ENCODE results near the gene APOD.
"Not testable (repeated sequence)": the region's sequence is repeated elsewhere in the genome, so short reads cannot be mapped to it uniquely, and the experiment has no call there.

The APOD gene

DNA sequence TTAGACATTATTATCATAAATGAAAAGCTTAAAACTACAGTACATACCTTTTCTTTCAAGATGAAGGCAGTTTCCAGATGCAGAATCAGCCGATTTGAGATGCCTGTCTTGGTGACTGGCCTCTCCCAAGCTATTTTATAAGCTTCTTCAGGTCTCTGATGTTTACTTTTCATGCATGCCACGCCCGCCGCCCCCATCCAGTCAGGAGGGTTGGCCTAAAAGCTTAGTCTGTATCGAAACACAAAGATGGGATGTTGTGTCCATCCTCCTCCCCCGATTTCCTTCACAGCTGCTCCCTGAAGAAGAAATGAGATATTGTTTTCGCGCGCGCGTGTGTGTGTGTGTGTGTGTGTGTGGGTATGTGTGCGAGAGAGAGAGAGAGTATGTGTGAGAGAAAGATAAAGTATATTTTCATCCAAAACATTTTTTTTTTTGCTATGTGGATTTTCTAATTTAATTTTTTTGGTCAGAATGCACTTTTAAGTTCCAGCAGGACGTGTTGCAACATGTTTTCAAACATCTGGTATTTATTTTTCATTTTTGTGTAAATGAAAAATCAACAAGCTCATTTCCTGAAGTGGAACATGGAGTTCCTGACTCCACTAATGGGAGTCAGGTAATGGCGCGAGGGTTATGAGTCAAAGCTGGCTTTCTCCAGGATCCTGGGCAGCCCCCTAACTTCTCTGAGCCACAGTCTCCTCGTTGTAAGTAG lies at the start of gene APOD:
TSS of gene APOD (minus strand) at position 110 of the 712 bp plus-strand sequence. CDS start 4,479 bp downstream, outside the sequence.
- DNase-seq = no peak

DNA sequence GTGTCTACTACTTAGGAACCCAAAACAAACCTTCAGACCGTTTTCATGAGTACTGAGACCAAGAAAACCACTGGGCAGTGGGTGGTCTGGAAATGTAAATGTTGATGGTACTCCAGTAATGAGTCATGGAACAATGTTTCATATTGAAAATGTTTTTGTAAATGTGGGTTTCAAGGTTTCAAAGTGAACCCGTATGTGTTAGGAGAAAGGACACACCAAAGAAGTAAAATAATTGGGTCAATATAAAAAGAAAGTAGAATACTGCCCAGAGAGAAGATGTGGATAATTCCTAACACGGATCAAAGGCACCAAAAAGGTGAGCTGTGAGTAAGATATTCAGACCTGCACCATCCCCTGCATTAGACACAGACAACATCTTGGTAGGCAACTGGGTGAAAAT lies 49.6 kb upstream of the APOD start:
- not testable (repeated sequence) for DNase-seq

DNA sequence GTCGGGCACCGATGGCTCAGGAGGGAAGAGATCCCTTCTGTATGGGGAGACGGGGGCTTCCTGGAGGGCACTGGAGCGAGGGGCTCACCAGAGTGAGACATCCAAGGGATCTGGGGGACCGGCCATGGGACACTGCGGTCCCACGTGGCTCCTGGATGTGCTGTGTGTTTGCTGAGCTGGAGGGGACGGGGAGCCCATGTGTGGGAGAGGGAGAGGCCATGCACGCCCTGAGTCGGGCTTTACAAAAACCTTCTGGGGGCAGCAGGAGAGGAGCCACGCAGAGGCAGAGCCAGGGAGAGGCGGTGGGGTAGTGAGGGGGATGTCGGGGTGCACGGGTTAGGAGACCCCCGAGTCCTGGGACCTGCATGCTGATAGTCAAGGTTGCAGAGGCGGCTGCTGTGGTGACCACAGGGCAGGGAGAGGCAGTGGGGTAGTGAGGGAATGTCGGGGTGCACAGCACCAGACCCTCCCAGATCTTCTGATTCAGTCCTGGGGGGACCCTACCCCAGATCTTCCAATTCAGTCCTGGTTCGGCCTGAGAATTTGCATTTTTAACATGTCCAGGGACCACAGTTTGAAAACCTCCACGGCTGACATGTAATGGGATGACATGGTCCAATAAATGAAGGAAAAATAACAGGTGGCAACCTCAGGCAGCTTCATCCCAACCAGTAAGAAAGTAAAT lies 48.9 kb upstream of the APOD start:
- not testable (repeated sequence) for DNase-seq

DNA sequence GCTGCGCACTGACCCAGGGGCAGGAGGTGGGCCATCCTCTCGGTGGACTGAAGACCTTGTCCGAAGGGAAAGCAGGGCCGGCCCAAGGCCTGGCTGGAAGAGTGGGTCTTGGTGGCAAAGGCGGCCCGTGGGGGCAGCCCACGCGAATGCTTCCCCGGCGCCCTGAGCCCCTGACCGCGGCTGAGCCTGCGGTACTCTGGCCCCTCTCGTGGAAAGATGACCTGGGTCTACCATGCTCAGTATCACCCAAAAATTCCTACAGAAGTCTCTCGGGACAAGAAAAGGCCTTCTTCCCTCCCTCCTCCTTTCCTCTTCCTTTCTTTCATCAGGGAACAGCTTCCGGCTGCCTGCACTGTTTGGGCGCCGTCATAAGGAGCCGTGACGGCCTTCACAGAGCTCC lies 48.3 kb upstream of the APOD start:
- not testable (repeated sequence) for DNase-seq

DNA sequence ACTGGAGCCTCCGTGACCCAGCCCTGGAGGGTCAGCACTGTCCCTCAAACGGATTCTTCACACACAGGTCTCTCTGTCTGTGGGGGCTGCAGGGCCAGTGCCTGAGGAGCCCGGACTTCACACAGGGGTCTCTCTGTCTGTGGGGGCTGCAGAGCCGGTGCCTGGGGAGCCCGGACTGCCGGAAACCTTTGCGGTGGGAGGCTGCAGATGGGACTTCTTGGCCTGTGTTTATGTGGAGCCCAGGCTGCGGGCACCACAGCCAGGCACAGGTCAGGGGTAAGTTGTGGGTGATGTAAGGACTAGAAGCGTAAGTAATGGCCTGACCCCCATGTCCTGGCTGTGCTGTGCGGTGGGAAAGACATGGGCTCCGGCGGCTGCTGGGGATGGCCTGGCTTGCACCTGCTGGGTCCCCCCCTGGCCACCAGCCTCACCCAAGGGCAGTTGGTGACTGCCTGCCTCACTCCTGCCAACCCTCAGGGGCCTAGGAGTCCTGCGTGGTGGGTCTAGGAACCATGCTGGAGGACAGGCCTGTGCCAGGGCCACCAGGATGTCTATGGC lies 47.3 kb upstream of the APOD start:
- DNase-seq = not testable (repeated sequence)

DNA sequence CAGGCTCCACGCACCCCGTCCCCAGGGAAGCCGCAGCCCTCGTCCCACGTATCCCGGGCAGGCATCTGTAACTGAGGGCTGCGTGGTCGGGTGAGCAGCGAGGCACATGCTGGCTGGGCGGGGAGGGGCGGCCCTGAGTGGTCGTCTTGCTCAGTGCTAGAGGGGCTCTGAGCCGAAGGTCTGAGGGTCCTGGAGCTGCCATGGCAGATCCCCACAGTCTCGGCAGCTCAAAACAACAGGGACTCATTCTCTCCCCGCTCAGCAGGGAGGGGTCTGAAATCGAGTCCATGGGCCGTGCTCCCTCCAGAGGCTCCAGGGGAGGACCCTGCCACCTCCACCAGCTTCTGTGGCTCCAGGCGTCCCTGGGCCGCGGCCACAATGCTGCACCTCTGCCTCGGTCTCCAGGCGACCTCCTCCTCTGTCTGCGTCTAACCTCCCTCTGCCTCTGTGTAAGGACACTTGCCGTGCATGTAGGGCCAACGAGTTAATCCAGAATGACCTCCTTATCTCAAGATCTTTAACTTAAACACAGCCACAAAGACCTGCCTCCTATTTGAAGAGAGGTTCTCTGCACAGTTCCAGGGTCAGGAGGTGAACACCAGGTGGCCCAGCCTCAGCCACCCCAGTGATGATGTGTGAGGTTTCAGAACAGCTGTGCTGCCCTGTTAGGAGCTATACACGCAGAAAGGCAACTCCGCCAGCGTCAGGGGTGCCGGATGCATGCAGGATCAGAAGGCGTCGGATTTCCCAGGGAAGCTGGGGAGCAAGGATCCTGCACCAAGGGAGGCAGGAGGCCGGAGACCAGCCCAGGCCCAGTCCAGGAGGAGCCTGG lies 46.6 kb upstream of the APOD start:
- DNase-seq = not testable (repeated sequence)

DNA sequence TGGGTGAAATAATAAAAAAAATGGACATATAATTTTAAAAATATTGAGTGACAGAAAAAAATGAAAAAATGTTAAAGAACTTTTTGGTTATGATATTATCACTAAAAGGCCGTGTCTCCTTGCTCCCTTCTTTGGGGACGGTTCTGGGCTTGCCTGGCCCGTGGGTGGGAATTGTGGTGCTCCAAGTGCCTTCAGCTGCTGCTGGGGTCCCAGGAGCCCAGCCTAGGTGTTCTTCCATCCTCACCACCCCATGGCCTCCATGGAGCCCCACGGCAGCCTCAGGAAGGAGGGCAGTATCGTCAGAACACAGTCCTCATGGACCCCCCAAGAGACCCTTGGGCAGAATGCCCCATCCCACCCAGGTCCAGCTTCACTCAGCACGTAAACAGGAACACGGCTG lies 45.9 kb upstream of the APOD start:
- DNase-seq = not testable (repeated sequence)

DNA sequence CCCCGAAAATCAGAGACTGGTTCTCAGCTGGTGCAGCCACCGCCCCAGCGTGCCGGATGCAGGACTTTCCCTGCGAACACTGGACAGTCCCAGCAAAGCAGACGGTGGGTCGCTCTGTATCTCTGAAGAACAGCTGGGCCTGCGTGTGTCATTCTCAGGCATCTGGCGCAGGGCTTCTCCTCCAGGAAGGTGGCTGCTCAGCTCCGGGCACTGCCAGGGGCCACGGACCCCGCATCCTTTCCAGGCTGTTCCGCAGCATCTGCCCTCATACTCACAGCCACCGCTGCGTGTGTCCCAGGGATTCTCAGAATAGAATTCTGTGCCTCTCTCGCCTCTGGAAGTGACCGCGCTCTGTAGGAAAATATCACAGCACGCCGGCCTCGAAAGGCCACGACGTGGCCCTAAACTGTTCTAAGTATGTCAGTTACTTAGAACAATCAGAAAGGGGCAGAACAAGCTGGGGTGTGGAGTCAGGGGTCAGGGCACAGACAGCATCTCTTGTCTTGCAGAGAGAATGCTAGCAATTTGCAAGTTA lies 44.7 kb upstream of the APOD start:
- DNase-seq = not testable (repeated sequence)

DNA sequence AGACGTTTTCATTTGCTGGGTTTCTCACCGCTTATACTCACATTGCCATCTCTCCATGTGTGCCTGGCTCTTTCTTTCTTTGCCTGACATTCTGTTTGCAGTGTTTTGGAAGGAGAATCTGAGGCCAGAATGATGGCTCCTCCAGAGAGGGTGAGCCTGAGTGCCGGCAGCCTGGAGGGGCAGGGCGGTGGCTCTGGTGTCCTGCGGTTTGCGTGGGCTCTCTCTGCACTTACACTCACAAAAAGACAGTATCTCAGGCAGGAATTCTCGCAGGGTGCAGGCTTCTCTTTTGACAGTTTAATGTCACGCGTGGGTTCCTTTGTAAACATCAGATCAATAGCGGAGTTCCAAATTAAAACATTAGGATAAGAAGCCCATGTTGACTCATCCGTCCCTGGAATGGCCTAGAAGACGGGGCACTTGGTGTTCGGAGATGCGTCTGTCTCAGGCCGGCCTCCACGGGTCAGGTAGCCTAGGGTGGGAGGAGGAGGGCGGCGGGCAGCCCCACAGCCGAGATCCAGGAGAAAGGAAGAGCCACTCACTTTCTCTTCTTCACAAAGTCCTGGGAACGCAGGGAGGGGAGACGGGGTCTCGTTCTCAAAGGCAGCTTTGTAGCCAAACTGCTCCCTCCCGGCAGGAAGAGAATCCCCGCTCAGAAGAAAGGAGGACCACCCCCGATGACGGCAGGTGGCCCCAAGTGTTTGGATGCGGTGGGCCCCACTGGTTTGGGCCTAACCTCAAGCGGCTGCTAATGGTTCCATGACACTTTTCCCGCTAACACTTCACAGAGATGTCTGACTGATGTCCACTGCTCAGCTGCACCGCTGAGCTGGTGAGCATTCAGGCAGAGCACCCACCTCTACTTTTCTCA lies 44.0 kb upstream of the APOD start:
- DNase-seq = not testable (repeated sequence)

DNA sequence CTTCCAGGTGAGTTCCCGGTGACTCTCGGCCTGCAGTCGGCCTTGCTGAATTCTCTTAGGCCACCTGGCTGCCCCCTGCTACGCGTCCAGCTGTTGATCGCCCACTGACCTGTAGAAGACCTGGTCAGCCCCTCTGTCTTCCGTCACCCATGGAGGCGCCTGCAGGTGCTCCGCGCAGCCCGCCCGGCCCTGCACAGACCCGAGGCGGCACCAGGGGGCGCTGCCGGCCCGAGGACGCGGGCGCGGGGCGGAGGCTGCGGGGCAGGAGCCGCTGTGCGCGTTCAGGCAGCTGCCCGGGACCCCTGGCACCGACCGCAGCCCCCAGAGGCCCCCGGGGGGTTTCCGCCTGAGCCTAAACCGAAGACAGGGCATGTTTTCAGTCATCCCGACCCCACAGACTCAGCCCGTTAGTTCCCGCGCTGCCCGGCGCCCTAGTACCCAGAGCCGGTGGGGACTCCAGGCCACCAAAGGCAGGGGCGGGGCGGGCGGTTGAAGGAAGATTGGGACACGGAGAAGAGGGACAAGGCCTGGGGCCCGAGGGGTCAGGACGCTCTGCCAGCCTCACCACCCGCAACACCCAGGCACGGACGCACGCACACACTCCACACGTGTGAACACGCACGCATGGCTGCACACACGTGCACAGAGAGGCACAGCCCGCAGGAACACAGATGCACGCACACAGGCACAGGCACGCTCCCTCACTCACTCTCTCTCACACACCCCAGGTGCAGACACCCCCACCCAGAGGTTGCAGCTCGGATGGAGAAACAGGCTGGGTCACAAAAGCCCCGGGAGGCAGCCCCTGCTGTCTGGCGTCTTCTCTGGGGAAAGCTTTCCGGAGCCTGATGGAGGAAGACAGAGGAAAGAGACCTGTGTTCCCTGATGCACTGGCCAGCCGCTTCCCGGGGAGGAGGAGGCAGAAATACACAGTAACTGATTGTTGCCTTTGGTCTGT lies 41.1 kb upstream of the APOD start:
- not testable (repeated sequence) for DNase-seq

DNA sequence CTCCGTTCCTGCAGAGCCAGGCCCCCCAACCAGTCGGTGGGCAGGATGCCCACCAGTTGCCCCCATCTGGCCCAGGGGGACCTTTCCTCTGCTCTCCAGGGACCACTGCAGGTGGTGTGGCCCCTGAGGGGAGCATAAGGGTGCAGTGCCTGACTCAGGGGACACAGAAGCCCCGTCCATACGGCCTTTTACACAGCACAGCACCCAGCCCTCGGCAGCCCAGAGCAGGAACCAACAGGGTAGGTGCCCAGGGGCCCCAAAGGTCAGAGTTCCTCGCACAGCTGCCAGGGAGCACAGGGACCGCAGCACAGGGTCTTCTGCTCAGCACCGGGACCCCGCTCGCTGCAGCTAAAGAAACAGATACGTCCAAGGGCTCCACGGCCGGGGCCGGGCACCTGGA lies 40.4 kb upstream of the APOD start:
- not testable (repeated sequence) for DNase-seq

DNA sequence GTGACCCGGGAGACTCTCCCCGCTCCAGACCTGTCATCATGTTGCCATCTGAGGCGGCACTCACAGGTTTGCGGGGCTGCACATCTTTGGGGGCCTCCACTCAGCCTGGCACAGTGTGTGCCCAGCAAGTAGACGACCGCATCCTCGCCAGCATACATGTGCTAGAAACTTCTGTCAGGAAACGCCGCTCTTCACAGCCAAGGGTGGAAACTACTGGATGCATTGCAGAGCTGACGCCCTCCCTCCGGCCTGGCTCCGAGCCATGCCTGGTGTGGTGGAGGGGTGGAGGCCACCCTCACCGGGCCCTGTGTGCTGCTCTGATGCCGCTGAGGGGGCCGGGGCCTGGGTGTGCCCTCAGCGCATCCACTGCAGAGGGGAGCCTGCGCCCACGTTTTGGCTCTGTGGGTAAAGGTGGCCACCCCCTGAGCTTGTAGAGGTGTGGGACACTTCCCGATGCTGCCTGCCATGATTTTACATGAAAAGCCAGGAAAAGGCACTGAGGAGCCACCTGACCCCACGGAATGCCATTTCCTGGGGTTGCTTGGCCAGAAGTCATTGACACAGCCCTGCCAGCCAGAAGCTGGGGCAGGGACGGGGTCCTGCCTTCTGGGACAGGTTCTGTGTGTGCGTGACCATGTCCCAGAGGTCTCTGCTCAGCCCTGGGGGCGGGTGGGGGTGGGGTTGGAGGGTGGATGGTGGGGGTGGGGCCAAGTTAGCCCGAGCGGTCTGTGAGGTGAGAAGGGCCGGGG lies 39.7 kb upstream of the APOD start:
- not testable (repeated sequence) for DNase-seq

DNA sequence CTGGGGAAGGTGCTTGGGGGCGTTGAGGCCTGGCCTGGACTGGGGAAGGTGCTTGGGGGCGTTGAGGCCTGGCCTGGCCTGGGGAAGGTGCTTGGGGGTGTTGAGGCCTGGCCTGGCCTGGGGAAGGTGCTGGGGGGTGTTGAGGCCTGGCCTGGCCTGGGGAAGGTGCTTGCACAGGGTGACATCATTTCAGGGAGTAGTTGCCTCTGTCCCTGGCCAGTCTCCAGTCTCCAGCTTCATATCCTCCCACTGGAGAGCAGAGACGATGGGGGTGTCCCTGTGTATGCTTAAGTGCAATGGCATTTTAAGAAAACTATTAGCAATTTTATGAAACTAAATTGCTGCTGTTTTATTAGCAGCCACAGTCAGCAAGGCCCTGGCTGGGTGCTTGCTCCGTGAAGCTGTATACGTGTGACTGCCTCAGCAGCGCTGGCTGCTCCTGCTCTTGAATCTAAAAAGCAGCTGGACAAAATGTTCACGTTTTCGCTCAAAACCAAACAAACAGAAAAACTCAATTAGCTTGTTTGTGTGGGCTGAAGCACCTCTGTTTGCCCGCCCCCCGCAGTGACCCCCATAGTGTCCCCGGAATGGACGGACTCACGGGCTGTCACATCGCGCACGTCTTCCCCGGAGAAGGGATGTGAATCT lies 38.9 kb upstream of the APOD start:
- not testable (repeated sequence) for DNase-seq

DNA sequence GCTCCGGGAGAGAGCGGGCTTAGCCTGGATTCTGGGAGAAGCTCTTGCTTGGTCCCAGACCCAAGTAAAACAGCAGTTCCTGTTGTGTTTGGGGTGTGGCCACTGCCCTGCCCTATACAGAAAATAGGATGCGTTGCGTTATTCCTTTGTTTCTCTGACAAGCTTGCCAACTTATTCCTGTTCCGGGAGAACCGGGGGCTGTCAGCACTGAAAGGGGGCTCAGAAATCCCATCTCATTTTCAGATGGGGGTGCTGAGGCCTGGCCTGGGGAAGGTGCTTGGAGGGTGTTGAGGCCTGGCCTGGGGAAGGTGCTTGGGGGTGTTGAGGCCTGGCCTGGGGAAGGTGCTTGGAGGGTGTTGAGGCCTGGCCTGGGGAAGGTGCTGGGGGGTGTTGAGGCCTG lies 38.3 kb upstream of the APOD start:
- DNase-seq = not testable (repeated sequence)

DNA sequence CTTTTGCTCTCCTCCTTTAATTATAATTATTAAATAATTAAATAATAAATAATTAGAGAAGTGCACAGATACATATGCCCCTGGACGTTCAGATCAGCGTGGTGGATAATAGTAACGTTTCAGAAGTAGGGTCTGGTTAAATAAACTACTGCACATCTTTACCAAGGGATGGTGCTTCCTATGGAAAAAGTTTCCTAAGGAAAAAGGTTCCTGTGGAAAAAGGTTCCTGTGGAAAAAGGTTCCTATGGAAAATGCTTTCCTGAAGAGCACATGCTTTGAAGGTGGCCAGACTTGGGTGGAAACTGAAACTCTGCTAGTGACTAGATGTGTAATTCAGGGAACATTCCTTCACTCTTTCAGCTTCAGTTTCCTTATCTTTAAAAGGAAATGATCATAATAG lies 37.4 kb upstream of the APOD start:
- not testable (repeated sequence) for DNase-seq

DNA sequence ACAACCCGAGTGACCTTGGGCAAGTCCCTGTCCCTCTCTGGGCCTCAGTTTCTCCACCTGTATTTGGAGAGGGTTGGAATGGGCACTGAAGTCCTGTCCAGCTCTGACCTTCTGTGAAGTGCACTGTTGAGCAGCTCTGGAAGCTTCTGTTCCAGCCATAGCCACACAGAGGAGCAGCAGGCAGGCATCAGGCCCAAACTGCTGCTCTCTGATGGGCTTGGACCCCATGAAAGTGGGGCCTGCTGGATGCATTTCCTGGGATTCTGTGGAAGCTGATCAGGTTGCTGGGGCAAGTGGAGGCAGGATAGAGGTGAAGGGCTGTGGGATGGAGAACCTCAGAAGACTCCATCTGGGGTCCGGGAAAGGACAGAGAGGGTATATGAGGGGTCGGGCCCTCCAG lies 36.7 kb upstream of the APOD start:
- not testable (repeated sequence) for DNase-seq

DNA sequence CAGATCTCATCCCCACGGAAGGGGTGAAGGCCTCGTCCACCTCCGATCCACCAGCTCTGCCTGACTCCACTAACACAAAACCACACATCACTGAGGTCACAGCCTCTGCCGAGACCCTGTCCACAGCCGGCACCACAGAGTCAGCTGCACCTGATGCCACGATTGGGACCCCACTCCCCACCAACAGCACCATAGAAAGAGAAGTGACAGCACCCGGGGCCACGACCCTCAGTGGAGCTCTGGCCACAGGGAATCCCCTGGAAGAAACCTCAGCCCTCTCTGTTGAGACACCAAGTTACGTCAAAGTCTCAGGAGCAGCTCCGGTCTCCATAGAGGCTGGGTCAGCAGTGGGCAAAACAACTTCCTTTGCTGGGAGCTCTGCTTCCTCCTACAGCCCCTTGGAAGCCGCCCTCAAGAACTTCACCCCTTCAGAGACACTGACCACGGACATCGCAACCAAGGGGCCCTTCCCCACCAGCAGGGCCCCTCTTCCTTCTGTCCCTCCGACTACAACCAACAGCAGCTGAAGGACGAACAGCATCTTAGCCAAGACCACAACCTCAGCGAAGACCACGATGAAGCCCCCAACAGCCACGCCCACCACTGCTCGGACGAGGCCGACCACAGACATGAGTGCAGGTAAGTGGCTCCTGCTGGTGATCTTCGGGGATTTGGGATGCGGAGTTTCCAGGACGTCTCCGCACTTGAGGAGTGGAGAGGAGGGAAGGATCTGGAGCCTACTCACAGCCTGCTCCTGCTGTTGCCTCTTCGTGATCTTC lies 36.0 kb upstream of the APOD start:
- DNase-seq = not testable (repeated sequence)

Measured in NCI-H345 (cell line).